Mucosa of rectum (tissue), 2 donors: ENCODE data around the gene TXNDC16.

Experiments used
- H3K27ac ChIP-seq, 2 donors: one replicate each; pipeline ENCODE4 v1.7.0; 2013; ENCODE audit warnings: inconsistent platforms in 2 of 2, low read depth in 2 of 2, low read length in 2 of 2
- H3K27me3 ChIP-seq, 2 donors: one replicate each; pipeline ENCODE4 v1.7.0; 2013; ENCODE audit warnings: low read length in 2 of 2; ENCODE audit not compliant: control insufficient read depth in 2 of 2, insufficient read depth in 2 of 2
- H3K36me3 ChIP-seq, 2 donors: one replicate each; pipeline ENCODE4 v1.7.0; 2013; ENCODE audit warnings: low read length in 2 of 2; ENCODE audit not compliant: control insufficient read depth in 2 of 2, insufficient read depth in 2 of 2
- H3K4me1 ChIP-seq, 2 donors: one replicate each; pipeline ENCODE4 v1.7.0; 2013; ENCODE audit warnings: low read length in 2 of 2, mild to moderate bottlenecking in 1 of 2; ENCODE audit not compliant: control insufficient read depth in 2 of 2, insufficient read depth in 2 of 2
- H3K4me3 ChIP-seq, 2 donors: one replicate each; pipeline ENCODE4 v1.7.0; 2013; ENCODE audit warnings: low read length in 2 of 2
- H3K9ac ChIP-seq, 2 donors: one replicate each; pipeline ENCODE4 v1.7.0; 2013; ENCODE audit warnings: low read length in 2 of 2, low read depth in 1 of 2, mild to moderate bottlenecking in 1 of 2
- H3K9me3 ChIP-seq, 2 donors: one replicate each; pipeline ENCODE4 v1.7.0; 2013; ENCODE audit warnings: low read length in 2 of 2; ENCODE audit not compliant: control insufficient read depth in 2 of 2
- donor health status: healthy.
- donor health status: Normal muscosa, but diverticular disease.

The TXNDC16 gene

DNA sequence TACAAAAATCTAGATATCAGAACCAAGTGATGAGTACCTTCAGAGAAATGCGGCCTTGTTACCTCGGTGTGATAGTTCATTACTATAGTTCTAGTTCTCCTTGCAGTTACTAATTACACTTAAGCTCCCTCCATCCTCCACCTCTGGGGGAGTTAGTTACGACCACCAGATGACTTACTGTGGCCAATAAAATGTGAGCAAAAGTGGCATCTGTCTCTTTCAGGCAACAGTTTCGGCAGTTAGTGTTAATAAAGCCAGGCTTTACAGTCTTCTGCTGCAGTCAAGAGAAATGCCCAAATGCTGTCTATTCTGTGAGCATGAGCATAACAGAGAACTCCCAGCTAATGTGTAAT lies 6.0 kb downstream of the TXNDC16 start:
- Histone ChIP-seq H3K9ac (no peak overlapping the region), H3K27ac (no peak overlapping the region), H3K4me1 (peaks cover 0 to 10% of the 10 kb centered on the region in 2 donors), H3K27me3 (no peaks in the 10 kb centered on the region), H3K4me3 (no peak overlapping the region), H3K9me3 (no peaks in the 10 kb centered on the region), H3K36me3 (peaks cover 0 to 3% of the 10 kb centered on the region in 2 donors)

DNA sequence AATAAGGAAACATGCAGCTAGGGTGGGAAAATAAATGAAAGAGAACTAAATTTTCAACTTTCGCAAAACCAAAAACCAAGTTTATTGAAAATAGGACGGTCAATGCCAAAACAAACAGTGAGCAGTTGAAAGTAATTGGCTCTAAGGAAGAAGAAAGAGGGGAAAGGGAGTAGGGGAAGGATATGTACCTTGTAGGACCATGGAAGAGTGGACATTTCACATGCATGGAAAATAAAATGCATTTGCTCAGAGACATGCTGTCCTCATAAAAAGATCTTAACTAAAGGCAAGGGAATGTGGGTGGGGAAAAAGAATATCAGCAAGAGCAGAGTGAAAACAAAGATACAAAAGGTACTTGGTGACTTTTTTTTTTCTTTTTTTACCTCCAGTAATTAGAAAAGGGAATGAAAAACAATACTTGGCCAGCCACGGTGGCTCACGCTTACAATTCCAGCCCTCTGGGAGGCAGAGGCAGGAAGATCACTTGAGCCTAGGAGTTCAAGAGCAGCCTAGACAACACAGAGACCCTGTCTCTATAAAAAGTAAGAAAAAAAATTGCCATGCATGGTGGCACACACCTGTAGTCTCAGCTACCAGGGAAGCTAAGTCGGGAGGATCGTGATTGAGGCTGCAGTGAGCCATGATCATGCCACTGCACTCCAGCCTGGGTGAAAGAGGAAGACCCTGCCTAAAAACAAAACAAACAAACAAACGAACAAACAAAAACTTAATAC lies 6.6 kb downstream of the TXNDC16 start:
- Histone ChIP-seq H3K9me3 (no peaks in the 10 kb centered on the region), H3K27ac (no peak overlapping the region), H3K4me3 (no peak overlapping the region), H3K4me1 (peaks cover 0 to 5% of the 10 kb centered on the region in 2 donors), H3K36me3 (peaks cover 0 to 3% of the 10 kb centered on the region in 2 donors), H3K9ac (no peak overlapping the region), H3K27me3 (no peaks in the 10 kb centered on the region)

DNA sequence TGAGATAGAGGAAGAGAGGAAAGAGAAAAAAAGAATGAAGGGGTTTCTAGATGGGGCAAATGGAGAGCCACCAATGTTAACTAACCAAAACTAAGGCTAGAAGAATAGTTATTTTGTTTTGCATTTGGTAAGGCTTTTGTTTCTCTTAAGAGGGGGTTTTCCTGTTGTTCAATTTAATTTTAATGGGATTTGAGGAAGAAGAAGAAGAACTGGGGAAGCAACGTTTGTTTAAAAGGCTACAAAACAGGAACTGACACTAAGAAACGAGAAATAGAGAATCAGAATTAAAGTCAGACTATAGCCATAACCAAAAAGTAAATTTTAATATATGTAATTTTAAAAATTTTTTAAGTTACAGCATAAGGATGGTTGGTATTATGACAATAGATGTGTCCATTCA lies 13.7 kb downstream of the TXNDC16 start:
- Histone ChIP-seq H3K9ac (no peak overlapping the region), H3K27ac (no peak overlapping the region), H3K27me3 (no peaks in the 10 kb centered on the region), H3K4me3 (no peak overlapping the region), H3K9me3 (no peaks in the 10 kb centered on the region), H3K4me1 (no peaks in the 10 kb centered on the region), H3K36me3 (peaks cover 5 to 23% of the 10 kb centered on the region in 2 donors)

DNA sequence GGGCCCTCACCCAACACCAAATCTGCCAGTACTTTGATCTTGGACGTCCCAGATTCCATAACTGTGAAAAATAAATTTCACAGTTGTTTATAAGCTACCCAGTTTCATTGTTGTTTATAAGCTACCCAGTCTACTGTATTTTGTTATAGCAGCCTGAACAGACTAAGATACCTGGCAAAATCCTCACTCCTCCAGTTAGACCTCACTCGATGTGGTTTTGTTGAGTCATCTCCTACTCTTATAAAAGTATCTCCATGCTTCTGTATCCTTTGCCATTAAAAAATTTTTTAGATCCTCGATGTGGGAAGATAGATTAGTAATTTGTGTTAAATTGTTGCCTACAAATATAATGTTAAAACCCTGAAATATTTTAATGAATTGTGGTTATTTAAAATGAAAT lies 16.0 kb downstream of the TXNDC16 start:
- H3K27me3 ChIP-seq, result no peaks in the 10 kb centered on the region
- no peaks in the 10 kb centered on the region for H3K9me3 ChIP-seq
- H3K27ac ChIP-seq, result no peak overlapping the region
- H3K36me3 ChIP-seq, result peaks cover 5 to 20% of the 10 kb centered on the region in 2 donors
- no peak overlapping the region for H3K4me3 ChIP-seq
- no peaks in the 10 kb centered on the region for H3K4me1 ChIP-seq
- H3K9ac ChIP-seq, result no peak overlapping the region

DNA sequence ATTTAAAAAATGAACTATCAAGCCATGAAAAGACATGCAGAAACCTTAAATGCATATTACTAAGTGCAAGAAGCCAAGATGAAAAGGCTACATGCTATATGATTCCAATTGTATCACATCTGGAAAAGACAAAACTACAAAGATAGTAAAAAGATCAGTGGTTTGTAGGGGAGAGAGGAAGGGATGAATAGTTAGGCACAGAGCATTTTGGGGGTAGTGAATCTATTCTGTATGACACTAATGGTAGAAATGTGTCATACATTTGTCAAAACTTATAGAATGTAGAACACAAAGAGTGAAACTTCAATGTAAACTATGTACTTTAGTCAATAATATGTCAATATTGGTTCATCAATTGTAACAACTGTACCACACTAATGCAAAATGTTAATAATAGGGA lies 20.8 kb downstream of the TXNDC16 start:
- H3K4me3 ChIP-seq, result no peak overlapping the region
- peaks cover 5 to 16% of the 10 kb centered on the region in 2 donors for H3K36me3 ChIP-seq
- no peaks in the 10 kb centered on the region for H3K27me3 ChIP-seq
- no peaks in the 10 kb centered on the region for H3K9me3 ChIP-seq
- no peak overlapping the region for H3K9ac ChIP-seq
- H3K27ac ChIP-seq, result no peak overlapping the region
- H3K4me1 ChIP-seq, result no peaks in the 10 kb centered on the region

DNA sequence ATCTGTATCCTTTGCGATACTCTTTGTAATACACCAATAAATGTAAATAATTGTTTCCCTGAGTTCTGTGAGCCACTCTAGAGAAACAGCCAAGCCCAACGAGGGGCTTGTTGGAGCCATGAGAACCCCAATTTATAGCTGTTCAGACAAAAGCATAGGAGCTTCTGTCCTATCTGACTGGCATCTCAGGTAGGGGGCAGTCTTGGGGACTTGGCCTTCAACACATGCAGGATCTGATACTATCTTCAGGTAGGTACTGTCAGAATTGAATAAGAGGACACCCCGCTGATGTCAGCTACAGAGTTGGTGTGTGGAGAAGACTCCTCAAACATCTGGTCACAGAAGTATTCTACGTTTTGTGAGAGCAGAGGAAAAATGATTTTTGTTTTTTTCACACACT lies 25.3 kb downstream of the TXNDC16 start:
- H3K36me3 ChIP-seq, result no peaks in the 10 kb centered on the region
- H3K27me3 ChIP-seq, result no peaks in the 10 kb centered on the region
- H3K9me3 ChIP-seq, result no peaks in the 10 kb centered on the region
- H3K4me1 ChIP-seq, result no peaks in the 10 kb centered on the region
- no peak overlapping the region for H3K9ac ChIP-seq
- no peak overlapping the region for H3K27ac ChIP-seq
- H3K4me3 ChIP-seq, result no peak overlapping the region

DNA sequence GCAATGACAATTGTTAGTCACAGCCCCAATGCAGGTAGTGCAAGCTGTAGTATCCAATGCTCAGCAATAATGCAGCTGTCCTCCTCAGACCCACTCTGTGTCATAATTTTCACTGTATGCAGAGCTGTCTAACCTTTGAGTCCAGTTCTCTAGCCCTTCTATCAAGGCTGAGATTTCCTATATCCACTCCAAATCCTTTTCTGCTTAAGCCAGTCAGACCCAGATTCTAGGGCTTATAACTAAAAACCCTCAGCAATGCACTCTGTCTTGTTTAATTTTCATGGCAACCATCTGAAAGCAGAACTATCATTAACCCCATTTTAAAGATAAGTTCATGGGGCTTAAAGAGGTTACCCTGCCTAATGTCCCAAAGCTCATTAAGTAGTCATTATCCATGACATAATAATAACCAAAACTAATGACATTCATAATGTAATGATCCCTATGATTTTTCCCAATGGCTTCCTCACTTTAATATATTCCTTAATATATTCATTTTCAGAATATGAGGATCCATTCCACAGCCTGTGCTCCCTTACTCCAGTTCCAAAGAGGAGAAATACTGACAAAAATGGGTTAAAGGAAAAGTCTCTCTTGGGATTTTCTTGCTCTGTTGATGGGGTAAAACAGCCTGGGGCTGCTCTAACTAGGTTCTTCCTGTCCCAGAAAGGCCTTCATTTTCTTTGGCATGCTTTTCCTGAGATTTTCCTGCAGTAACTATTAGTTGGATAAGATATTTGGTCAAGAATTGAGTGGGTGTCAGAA lies 29.5 kb downstream of the TXNDC16 start:
- Histone ChIP-seq H3K4me3 (no peak overlapping the region), H3K4me1 (no peaks in the 10 kb centered on the region), H3K27ac (no peak overlapping the region), H3K9ac (no peak overlapping the region), H3K27me3 (no peaks in the 10 kb centered on the region), H3K9me3 (no peaks in the 10 kb centered on the region), H3K36me3 (no peaks in the 10 kb centered on the region)

DNA sequence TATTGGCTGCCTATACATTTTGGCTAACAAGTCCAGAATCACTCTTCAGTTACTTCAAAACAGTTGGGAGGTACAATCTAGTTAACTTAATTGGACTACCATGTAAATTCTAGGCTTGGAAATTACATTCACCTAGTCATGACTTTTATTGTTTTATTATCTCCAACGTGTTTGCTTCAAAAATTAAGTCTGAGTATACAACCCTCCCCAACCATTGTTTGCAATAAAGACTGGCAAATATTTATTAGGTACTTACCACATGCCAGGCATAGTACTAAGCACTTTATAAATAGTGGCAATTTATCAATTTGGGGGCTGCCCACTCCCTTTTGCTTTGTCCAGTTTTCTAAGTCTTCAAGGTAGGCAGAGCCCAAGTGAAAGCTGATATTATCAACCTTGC lies 30.3 kb downstream of the TXNDC16 start:
- H3K4me3 ChIP-seq, result no peak overlapping the region
- no peaks in the 10 kb centered on the region for H3K4me1 ChIP-seq
- no peaks in the 10 kb centered on the region for H3K27me3 ChIP-seq
- no peak overlapping the region for H3K9ac ChIP-seq
- no peaks in the 10 kb centered on the region for H3K9me3 ChIP-seq
- H3K27ac ChIP-seq, result no peak overlapping the region
- no peaks in the 10 kb centered on the region for H3K36me3 ChIP-seq

DNA sequence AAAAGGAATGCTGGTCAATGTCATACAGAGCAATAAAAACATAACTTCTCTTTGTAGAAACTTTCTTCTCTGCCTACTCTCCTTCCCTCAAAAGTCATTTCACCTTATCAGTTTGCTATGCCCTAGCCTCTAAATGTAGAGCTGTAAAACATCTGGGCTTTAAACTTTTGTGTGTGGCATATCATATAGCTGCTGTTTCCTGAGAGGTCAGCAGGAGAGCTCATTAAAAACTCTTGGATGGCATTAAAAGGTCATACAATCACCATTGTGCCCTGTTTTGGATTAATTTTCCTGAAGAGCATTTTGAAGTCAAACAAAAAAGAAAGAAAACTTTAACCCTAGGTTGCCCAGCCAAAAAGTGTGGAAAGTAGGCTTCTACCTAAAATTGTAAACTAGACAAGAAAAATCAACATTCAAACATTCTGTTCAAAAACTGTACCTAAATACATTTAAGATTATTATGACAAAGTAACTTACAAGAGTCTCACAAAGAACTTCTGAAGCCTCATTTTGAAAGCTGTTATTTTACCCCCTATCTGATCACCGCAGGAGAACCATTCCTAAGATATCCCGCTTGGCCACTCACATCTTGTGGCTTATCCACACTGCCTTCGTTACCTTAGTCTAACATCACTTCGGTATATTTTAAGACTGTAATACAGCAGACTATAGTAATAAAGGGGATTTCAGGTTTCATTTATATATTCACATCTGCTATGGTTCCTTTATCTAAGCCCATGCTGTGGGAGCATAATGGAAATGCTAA lies 38.1 kb downstream of the TXNDC16 start:
- Histone ChIP-seq H3K27me3 (no peaks in the 10 kb centered on the region), H3K9me3 (no peaks in the 10 kb centered on the region), H3K4me3 (no peak overlapping the region), H3K36me3 (no peaks in the 10 kb centered on the region), H3K4me1 (no peaks in the 10 kb centered on the region), H3K27ac (no peak overlapping the region), H3K9ac (no peak overlapping the region)

DNA sequence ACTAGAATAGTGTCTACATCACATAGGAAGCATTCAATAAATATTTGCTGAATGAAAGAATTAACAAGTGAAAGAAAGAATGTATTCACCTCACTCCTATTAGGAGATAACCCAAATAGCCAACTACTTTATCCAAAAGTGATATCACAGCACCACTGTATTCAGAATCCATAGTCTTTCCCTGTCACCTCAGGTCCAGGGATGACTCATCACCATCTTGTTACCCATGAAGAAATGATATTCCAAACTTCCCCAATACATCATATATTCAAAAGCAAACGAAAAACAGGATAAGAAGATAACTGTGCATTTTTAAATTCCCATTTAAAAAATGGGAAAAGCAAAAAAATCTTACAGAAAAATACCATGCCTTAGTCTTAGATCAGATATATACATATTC lies 39.1 kb downstream of the TXNDC16 start:
- H3K4me1 ChIP-seq, result no peaks in the 10 kb centered on the region
- no peaks in the 10 kb centered on the region for H3K27me3 ChIP-seq
- no peak overlapping the region for H3K4me3 ChIP-seq
- no peak overlapping the region for H3K27ac ChIP-seq
- no peak overlapping the region for H3K9ac ChIP-seq
- no peaks in the 10 kb centered on the region for H3K9me3 ChIP-seq
- no peaks in the 10 kb centered on the region for H3K36me3 ChIP-seq
